Tibial nerve (tissue), 4 donors: ENCODE data around the gene THSD4.

Experiments
- EP300 ChIP-seq, 2 donors: sonication (generic); formaldehyde crosslinking; IDR thresholded peaks; one replicate each; pipeline ENCODE4 v1.6.1; 2017; ENCODE audit warnings: antibody characterized with exemption in 2 of 2, mild to moderate bottlenecking in 1 of 2
- POLR2A ChIP-seq, 2 donors: fragments of 450-650 bp; IDR thresholded peaks; one replicate each; pipeline ENCODE4 v1.6.1; 2017; ENCODE audit warnings: antibody characterized with exemption in 2 of 2, mild to moderate bottlenecking in 2 of 2, moderate library complexity in 2 of 2
- TF ChIP-seq, protein P1 (sequence below), 5 experiments: fragments of 200-600 bp in 3 of 5; fragments of 450-650 bp in 2 of 5; sonication (generic) in 3 of 5; IDR thresholded peaks; one replicate each; pipeline ENCODE4 v1.5.1; 2016 to 2019; ENCODE audit warnings: antibody characterized with exemption in 5 of 5, mild to moderate bottlenecking in 3 of 5, moderate library complexity in 2 of 5

DNA sequence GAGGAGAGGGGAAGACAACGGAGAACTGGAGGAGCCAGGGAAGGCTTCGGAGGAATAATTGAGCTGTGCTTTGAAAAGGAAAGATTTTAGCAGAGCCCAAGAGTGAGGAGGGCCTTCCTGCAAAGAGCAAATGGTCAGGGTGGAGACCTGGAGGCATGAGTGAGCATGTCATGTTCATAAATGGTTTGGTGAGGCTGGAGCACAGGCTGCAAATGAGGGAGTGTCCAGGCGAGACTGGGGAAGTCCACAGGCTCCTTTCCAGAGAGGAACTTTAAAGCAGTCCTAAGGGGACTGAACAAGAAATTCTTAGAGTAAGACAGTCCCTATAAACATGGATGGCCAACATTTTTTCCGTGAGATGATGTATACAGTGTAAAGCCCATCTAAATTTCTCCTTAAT, 108.8 kb downstream of the THSD4 start:
- TF ChIP-seq POLR2A (IDR thresholded peaks at IDR 0.05) = no peak
- TF ChIP-seq EP300 (IDR thresholded peaks at IDR 0.05) = no peak
- TF ChIP-seq, protein P1, sequence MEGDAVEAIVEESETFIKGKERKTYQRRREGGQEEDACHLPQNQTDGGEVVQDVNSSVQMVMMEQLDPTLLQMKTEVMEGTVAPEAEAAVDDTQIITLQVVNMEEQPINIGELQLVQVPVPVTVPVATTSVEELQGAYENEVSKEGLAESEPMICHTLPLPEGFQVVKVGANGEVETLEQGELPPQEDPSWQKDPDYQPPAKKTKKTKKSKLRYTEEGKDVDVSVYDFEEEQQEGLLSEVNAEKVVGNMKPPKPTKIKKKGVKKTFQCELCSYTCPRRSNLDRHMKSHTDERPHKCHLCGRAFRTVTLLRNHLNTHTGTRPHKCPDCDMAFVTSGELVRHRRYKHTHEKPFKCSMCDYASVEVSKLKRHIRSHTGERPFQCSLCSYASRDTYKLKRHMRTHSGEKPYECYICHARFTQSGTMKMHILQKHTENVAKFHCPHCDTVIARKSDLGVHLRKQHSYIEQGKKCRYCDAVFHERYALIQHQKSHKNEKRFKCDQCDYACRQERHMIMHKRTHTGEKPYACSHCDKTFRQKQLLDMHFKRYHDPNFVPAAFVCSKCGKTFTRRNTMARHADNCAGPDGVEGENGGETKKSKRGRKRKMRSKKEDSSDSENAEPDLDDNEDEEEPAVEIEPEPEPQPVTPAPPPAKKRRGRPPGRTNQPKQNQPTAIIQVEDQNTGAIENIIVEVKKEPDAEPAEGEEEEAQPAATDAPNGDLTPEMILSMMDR (IDR thresholded peaks at IDR 0.05) = no peak
